DMS 273 (cell line): ENCODE measurements around the gene HCN3.
A peak's percentile ranks its signal among the peaks of the same experiment; 100 is the strongest.
"Not testable (repeated sequence)": the region's sequence is repeated elsewhere in the genome, so short reads cannot be mapped to it uniquely, and the experiment has no call there.

ENCODE experiments used
- DNase-seq: peaks from one replicate; lab custom pipeline; 2025; ENCODE audit not compliant: unreplicated experiment; lab: John Stamatoyannopoulos, UW

Gene HCN3

DNA sequence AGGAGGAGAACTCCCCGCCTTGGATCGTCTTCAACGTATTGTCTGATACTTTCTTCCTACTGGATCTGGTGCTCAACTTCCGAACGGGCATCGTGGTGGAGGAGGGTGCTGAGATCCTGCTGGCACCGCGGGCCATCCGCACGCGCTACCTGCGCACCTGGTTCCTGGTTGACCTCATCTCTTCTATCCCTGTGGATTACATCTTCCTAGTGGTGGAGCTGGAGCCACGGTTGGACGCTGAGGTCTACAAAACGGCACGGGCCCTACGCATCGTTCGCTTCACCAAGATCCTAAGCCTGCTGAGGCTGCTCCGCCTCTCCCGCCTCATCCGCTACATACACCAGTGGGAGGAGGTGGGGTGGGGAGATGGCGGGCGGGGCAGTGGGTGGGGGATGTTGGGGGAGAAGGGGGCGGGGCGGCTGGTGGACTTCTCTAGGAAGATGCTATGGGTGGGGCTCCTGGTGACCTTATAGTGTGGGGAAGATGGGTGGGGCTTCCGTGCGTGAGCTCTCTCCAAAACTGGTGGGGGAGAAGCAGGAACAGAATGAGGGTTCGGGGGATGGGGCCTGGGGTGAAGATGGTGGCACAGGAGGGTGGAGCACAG, 5.3 kb downstream of the HCN3 start:
- DNase-seq, result no peak

GRCh38 chr1:155284476-155284875, 7.2 kb downstream of the HCN3 start:
- DNase-seq, result no peak

DNA sequence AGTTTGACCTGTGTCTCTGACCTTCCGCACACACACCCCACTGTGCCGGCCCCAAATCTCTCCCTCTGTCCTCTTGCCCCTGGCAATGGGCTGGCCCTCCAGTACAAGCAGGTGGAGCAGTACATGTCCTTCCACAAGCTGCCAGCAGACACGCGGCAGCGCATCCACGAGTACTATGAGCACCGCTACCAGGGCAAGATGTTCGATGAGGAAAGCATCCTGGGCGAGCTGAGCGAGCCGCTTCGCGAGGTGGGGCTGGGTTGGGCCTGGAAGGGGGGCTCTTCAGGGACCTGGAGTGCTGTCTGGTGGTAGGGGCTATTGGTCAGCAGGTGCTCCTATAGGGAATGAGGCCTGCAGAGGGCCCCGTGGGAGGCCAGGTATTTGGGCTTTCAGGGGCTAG, 7.8 kb downstream of the HCN3 start:
- no peak for DNase-seq

- DNase-seq, result no peak
Measured at GRCh38 chr1:155285631-155286044, 8.4 kb downstream of the HCN3 start.

GRCh38 chr1:155286544-155286943, 9.3 kb downstream of the HCN3 start:
- no peak for DNase-seq

GRCh38 chr1:155287987-155288543, 10.8 kb downstream of the HCN3 start:
- DNase-seq, result no peak

GRCh38 chr1:155291006-155291405, 13.7 kb downstream of the HCN3 start:
- not testable (repeated sequence) for DNase-seq

GRCh38 chr1:155293086-155293749, 16.0 kb downstream of the HCN3 start:
- DNase-seq, result no peak

- DNase-seq, result no peak
Measured at GRCh38 chr1:155294520-155295182, 17.4 kb downstream of the HCN3 start.

GRCh38 chr1:155295183-155295941, 18.1 kb downstream of the HCN3 start:
- DNase-seq, result no peak

DNA sequence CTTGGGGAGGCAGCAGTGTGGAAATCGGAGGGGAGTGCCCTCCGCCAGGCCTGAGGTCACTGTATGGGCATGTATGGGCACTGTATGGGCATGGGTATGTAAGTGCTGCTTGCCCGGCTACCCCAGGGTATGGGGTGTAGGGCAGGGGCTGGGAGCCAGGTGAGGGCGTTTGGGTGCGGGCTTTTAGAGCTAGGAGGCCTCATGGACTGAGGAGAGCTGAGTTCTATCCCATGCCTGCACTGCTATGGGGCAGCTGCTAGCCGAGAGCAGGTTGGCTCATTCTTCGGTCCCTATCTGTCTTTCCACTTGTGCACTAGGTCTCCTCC, 18.6 kb downstream of the HCN3 start:
- DNase-seq, result no peak

GRCh38 chr1:155296661-155297060, 19.4 kb downstream of the HCN3 start:
- DNase-seq, result no peak

GRCh38 chr1:155297384-155297783, 20.1 kb downstream of the HCN3 start:
- no peak for DNase-seq

DNA sequence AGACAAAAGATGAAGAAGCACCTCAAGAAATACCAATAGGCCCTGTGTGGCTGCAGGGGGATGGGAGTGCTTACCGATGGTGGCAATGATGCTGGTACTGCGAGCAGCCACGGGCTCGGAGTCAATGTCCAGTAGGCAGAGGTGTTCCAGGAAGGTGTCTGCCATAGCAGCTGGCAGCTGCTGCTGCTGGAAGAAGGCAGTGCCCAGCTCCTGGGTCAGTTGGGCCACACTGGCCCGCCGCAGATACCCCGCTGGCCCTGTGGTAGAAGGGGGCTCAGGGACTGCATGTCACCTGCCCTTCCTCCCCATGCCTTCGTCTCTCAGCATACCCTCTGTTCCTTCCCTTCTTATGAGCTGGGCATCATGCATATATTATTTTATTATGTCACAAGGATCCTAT, 22.8 kb downstream of the HCN3 start:
- DNase-seq, result no peak

GRCh38 chr1:155300553-155301329, 23.5 kb downstream of the HCN3 start:
- no peak for DNase-seq

DNA sequence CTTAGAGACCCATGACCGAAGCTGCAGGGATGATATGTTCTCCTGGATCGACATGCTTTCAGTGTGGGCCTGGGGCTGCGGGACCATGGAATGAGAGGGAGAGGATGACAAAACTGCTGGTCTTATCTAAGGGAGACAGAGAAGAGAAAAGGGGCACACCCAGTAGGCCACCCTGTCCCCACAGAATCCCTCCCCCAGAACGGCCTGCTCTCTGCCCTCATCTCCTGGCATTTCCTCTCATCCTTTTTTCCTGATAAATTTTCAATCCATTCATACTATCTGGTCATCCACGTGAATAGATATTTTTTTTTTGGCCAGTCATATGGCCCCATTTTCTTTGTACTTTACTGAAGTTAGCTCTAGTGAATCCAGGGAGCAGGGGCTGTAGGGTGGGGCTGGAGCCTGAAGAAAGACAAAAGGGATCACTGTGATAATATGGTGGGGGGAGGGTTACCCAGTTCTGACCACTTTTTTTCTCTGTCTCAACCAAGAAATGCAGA, 24.1 kb downstream of the HCN3 start, which contains the start of gene PKLR:
Gene PKLR (minus strand): TSS at position 97 of the 500 bp plus-strand sequence. CDS start 43 bp downstream, at position 54.
- DNase-seq, result no peak

DNA sequence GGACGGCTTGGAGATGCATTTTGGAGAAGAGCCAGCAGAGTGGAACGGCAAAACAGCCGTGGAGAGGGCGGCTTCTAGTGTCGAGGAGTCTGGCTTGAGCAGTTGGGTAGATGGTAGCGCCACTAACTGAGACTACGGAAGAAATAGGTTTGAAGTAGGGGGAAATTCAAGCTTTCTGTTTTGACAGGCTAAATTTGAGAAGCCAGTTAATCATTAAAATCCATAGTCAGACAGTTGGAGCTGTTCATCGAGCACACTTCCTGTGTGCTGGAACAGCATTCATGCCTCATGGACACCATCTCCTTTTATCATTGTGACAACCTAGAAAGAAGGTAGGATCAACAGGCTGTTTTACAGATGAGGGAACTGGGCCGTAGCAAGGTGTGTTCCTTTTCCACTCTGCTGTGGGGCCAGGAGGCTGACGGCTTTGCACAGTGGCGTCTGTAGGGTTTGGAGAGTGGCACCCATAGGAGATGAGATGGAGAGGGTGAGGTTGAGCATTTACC, 27.3 kb downstream of the HCN3 start:
- DNase-seq, result no peak

DNA sequence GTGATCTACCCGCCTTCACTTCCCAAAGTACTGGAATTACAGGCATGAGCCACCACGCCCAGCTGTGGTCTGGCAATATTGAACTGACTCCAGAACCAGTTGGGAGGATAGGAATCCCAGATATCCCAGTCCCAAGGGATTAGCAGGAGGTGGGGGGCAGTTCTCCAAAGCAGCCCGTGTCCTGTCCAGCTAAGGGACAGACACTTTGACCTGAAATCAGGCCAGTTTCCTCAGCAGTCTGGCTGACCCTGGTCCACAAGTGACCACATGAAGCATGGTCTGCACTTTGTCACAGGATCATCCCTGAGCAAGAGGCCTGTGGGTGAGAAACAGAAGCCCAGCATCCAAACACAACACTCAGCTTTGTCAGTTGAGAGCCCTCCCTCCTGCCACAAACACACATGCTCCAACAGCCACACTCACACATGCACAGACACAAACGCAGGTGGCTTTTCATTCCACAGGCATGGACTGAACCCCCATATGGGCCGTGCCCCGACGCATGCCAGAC, 28.7 kb downstream of the HCN3 start:
- no peak for DNase-seq

DNA sequence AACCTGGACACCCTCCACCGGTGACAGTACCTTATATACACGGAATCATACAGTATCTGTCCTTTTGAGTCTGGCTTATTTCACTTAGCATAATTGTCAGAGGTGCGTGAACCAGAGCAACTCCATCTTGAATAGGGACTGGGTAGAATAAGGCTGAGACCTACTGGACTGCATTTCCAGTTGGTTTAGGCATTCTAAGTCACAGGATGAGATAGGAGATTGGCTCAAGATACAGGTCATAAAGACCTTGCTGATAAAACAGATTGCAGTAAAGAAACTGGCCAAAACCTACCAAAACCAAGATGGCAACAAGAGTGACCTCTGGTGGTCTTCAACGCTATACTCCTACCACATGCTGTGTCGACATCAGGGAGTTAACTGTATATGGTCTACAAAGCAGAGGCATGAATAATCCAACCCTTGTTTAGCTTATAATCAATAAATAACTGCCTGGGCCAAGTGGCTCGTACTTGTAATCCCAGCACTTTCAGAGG, 30.0 kb downstream of the HCN3 start:
- DNase-seq, result peak; percentile 69
